HG02973 (cell line): ENCODE measurements around the gene CD7.

Experiments used
- ATAC-seq: cut with Tn5 transposase; IDR thresholded peaks from one replicate; pipeline ENCODE4 v1.9.1; 2021; ENCODE audit warnings: moderate library complexity; ENCODE audit not compliant: unreplicated experiment

Gene CD7

GRCh38 chr17:82316651-82317393 is 586 bp downstream of the CD7 start:
- no peak for ATAC-seq

- no peak for ATAC-seq
Measured at GRCh38 chr17:82315703-82316358, 1.6 kb downstream of the CD7 start.

GRCh38 chr17:82314727-82315605 is 2.4 kb downstream of the CD7 start:
- ATAC-seq: no peak

- ATAC-seq: no peak
Measured at GRCh38 chr17:82314012-82314726, 3.2 kb downstream of the CD7 start.

- ATAC-seq: no peak
Measured at GRCh38 chr17:82313195-82314011, 4.0 kb downstream of the CD7 start.

- no peak for ATAC-seq
Measured at GRCh38 chr17:82311971-82312370, 5.4 kb downstream of the CD7 start.

- no peak for ATAC-seq
Measured at GRCh38 chr17:82310877-82311276, 6.5 kb downstream of the CD7 start.

GRCh38 chr17:82309656-82310570 is 7.5 kb downstream of the CD7 start:
- no peak for ATAC-seq

GRCh38 chr17:82305727-82306300 is 11.6 kb downstream of the CD7 start:
- ATAC-seq: no peak

- ATAC-seq: no peak
Measured at GRCh38 chr17:82304826-82305726, 12.3 kb downstream of the CD7 start.

- ATAC-seq: no peak
Measured at GRCh38 chr17:82303944-82304808, 13.2 kb downstream of the CD7 start.

GRCh38 chr17:82302991-82303943 is 14.1 kb downstream of the CD7 start:
- ATAC-seq: no peak

GRCh38 chr17:82302568-82302963 is 14.8 kb downstream of the CD7 start:
- no peak for ATAC-seq

GRCh38 chr17:82301916-82302567 is 15.4 kb downstream of the CD7 start:
- no peak for ATAC-seq

GRCh38 chr17:82301300-82301915 is 16.0 kb downstream of the CD7 start:
- no peak for ATAC-seq
